ENCODE data around the gene NCL. TPM values are rescaled to one million over a fixed set of nuclear protein-coding genes. Genes with fewer than 3 reads are reported as not detected.

The NCL gene
- total RNA-seq, 3 donors from 2014 or later, result 179 to 234 (median 189) TPM

GRCh38 chr2:231502596-231502995, 38.3 kb upstream of the NCL start:
- Histone ChIP-seq H3K9me3 (no peaks in the 10 kb centered on the region), H3K4me3 (no peak overlapping the region), H3K4me1 (no peaks in the 10 kb centered on the region), H3K36me3 (no peaks in the 10 kb centered on the region), H3K27me3 (no peaks in the 10 kb centered on the region), H3K27ac (no peak overlapping the region)
- DNase-seq (ENCODE audit: low spot score in 2 of 2), result no peak
- no peak for TF ChIP-seq POLR2AphosphoS5 (IDR thresholded peaks at IDR 0.05)
- no peak for TF ChIP-seq POLR2A (IDR thresholded peaks at IDR 0.05)
- TF ChIP-seq CTCF (IDR thresholded peaks at IDR 0.05), result no peak
- intact Hi-C loops (cut with DNase I; ENCODE audit: low total_unique reads), result no loop called here

GRCh38 chr2:231497651-231498050, 33.4 kb upstream of the NCL start:
- no peak for DNase-seq (ENCODE audit: low spot score in 2 of 2)
- TF ChIP-seq POLR2AphosphoS5 (IDR thresholded peaks at IDR 0.05) (no peak), POLR2A (IDR thresholded peaks at IDR 0.05) (no peak), CTCF (IDR thresholded peaks at IDR 0.05) (no peak)
- Histone ChIP-seq H3K4me3 (no peak overlapping the region), H3K9me3 (no peaks in the 10 kb centered on the region), H3K4me1 (no peaks in the 10 kb centered on the region), H3K27me3 (no peaks in the 10 kb centered on the region), H3K36me3 (no peaks in the 10 kb centered on the region), H3K27ac (no peak overlapping the region)
- intact Hi-C loops (cut with DNase I; ENCODE audit: low total_unique reads), result no loop called here

GRCh38 chr2:231494669-231495068, 30.4 kb upstream of the NCL start:
- no peak for TF ChIP-seq CTCF (IDR thresholded peaks at IDR 0.05)
- TF ChIP-seq POLR2AphosphoS5 (IDR thresholded peaks at IDR 0.05), result no peak
- no peak for TF ChIP-seq POLR2A (IDR thresholded peaks at IDR 0.05)
- H3K9me3 ChIP-seq, result no peaks in the 10 kb centered on the region
- H3K4me3 ChIP-seq, result no peak overlapping the region
- H3K4me1 ChIP-seq, result no peaks in the 10 kb centered on the region
- no peak for DNase-seq (ENCODE audit: low spot score in 2 of 2)
- H3K27me3 ChIP-seq, result no peaks in the 10 kb centered on the region
- H3K27ac ChIP-seq, result no peak overlapping the region
- intact Hi-C loops (cut with DNase I; ENCODE audit: low total_unique reads), result no loop called here
- H3K36me3 ChIP-seq, result no peaks in the 10 kb centered on the region

- DNase-seq (ENCODE audit: low spot score in 2 of 2), result no peak
- H3K27ac ChIP-seq, result no peak overlapping the region
Measured at GRCh38 chr2:231490801-231491200, 26.5 kb upstream of the NCL start.

GRCh38 chr2:231489990-231490389, 25.7 kb upstream of the NCL start:
- intact Hi-C loops (cut with DNase I; ENCODE audit: low total_unique reads), result no loop called here
- no peaks in the 10 kb centered on the region for H3K4me1 ChIP-seq
- DNase-seq (ENCODE audit: low spot score in 2 of 2), result no peak
- H3K36me3 ChIP-seq, result no peaks in the 10 kb centered on the region
- no peak overlapping the region for H3K4me3 ChIP-seq
- TF ChIP-seq POLR2A (IDR thresholded peaks at IDR 0.05) (no peak), POLR2AphosphoS5 (IDR thresholded peaks at IDR 0.05) (no peak), CTCF (IDR thresholded peaks at IDR 0.05) (no peak)
- no peaks in the 10 kb centered on the region for H3K9me3 ChIP-seq
- no peak overlapping the region for H3K27ac ChIP-seq
- H3K27me3 ChIP-seq, result no peaks in the 10 kb centered on the region

More at GRCh38 chr2:231490801-231491200, 26.5 kb upstream of the NCL start:
- H3K36me3 ChIP-seq, result no peaks in the 10 kb centered on the region
- no peaks in the 10 kb centered on the region for H3K27me3 ChIP-seq
- no peaks in the 10 kb centered on the region for H3K4me1 ChIP-seq
- no peaks in the 10 kb centered on the region for H3K9me3 ChIP-seq
- TF ChIP-seq POLR2A (IDR thresholded peaks at IDR 0.05) (no peak), CTCF (IDR thresholded peaks at IDR 0.05) (no peak), POLR2AphosphoS5 (IDR thresholded peaks at IDR 0.05) (no peak)
- no peak overlapping the region for H3K4me3 ChIP-seq
- intact Hi-C loops (cut with DNase I; ENCODE audit: low total_unique reads), result no loop called here
